KMS-11 (cell line): ENCODE results near the gene LTB4R2.

Experiments
- H2AFZ ChIP-seq: fragments of 200-600 bp; sonication (generic); 2 replicates; pipeline ENCODE4 v1.6.1; 2016; ENCODE audit warnings: antibody characterized with exemption, mixed run types, low read depth
- H3K27ac ChIP-seq: fragments of 200-600 bp; sonication (generic); 2 replicates; pipeline ENCODE4 v1.6.1; 2016; ENCODE audit warnings: mild to moderate bottlenecking, mixed run types
- H3K27me3 ChIP-seq: fragments of 200-600 bp; sonication (generic); 2 replicates; pipeline ENCODE4 v1.6.1; 2017; ENCODE audit warnings: mild to moderate bottlenecking, low read depth, mixed run types, moderate library complexity; ENCODE audit not compliant: insufficient read depth
- H3K36me3 ChIP-seq: fragments of 200-600 bp; sonication (generic); 2 replicates; pipeline ENCODE4 v1.6.1; 2017; ENCODE audit warnings: mild to moderate bottlenecking, mixed run types; ENCODE audit not compliant: insufficient read depth
- H3K4me1 ChIP-seq: fragments of 200-600 bp; sonication (generic); 2 replicates; pipeline ENCODE4 v1.6.1; 2016; ENCODE audit warnings: mild to moderate bottlenecking, low read depth, mixed run types; ENCODE audit not compliant: poor library complexity, severe bottlenecking
- H3K4me2 ChIP-seq: fragments of 200-600 bp; sonication (generic); 2 replicates; pipeline ENCODE4 v1.7.0; 2016; ENCODE audit warnings: mild to moderate bottlenecking, mixed run types
- H3K4me3 ChIP-seq: fragments of 200-600 bp; sonication (generic); IDR thresholded peaks from 2 replicates; pipeline ENCODE4 v1.6.1; 2017; ENCODE audit warnings: low read depth, low read length, mixed read lengths; ENCODE audit not compliant: insufficient read depth
- H3K79me2 ChIP-seq: fragments of 200-600 bp; sonication (generic); 2 replicates; pipeline ENCODE4 v1.6.1; 2016; ENCODE audit warnings: low read depth, mixed run types; ENCODE audit not compliant: insufficient read depth
- H3K9ac ChIP-seq: fragments of 200-600 bp; sonication (generic); 2 replicates; pipeline ENCODE4 v1.6.1; 2016; ENCODE audit warnings: mild to moderate bottlenecking, mixed run types
- H4K20me1 ChIP-seq: fragments of 200-600 bp; sonication (generic); 2 replicates; pipeline ENCODE4 v1.6.1; 2016; ENCODE audit warnings: mild to moderate bottlenecking, mixed run types; ENCODE audit not compliant: insufficient read depth
- TF ChIP-seq, protein P1 (sequence below): fragments of 200-600 bp; sonication (generic); conservative IDR thresholded peaks from 2 replicates; pipeline ENCODE4 v1.6.1; 2017; ENCODE audit warnings: low read depth, mild to moderate bottlenecking, antibody characterized with exemption, low read length, moderate library complexity, mixed read lengths

LTB4R2 gene

DNA sequence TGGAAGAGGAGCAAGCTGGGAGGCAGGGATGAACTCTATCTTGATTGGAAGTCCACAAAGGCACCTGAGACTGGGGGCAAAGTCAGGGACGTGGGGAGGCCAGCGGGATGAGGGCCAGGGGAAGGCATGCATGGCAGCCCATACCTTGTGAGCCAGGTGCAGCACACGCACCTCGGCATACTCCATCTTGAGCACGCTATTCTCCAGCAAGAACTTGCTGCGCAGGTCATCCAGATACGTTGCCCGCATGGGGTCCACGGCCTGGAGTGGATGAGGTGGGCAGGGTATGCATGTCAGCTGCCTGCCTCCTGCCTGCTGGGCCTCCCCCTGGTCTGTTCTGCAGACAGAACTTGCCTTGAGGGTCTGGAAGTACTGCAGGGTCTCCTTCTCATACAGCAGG is 42.4 kb upstream of the LTB4R2 start:
- no peak overlapping the region for H3K4me3 ChIP-seq
- no peaks in the 10 kb centered on the region for H3K36me3 ChIP-seq
- no peaks in the 10 kb centered on the region for H3K27me3 ChIP-seq
- peaks cover 8% of the 10 kb centered on the region for H3K4me1 ChIP-seq
- H3K9ac ChIP-seq = no peak overlapping the region
- H2AFZ ChIP-seq = no peak overlapping the region
- H3K4me2 ChIP-seq = no peak overlapping the region
- no peaks in the 10 kb centered on the region for H3K79me2 ChIP-seq
- H4K20me1 ChIP-seq = no peaks in the 10 kb centered on the region
- TF ChIP-seq, protein P1, sequence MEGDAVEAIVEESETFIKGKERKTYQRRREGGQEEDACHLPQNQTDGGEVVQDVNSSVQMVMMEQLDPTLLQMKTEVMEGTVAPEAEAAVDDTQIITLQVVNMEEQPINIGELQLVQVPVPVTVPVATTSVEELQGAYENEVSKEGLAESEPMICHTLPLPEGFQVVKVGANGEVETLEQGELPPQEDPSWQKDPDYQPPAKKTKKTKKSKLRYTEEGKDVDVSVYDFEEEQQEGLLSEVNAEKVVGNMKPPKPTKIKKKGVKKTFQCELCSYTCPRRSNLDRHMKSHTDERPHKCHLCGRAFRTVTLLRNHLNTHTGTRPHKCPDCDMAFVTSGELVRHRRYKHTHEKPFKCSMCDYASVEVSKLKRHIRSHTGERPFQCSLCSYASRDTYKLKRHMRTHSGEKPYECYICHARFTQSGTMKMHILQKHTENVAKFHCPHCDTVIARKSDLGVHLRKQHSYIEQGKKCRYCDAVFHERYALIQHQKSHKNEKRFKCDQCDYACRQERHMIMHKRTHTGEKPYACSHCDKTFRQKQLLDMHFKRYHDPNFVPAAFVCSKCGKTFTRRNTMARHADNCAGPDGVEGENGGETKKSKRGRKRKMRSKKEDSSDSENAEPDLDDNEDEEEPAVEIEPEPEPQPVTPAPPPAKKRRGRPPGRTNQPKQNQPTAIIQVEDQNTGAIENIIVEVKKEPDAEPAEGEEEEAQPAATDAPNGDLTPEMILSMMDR = no peak
- H3K27ac ChIP-seq = no peak overlapping the region

DNA sequence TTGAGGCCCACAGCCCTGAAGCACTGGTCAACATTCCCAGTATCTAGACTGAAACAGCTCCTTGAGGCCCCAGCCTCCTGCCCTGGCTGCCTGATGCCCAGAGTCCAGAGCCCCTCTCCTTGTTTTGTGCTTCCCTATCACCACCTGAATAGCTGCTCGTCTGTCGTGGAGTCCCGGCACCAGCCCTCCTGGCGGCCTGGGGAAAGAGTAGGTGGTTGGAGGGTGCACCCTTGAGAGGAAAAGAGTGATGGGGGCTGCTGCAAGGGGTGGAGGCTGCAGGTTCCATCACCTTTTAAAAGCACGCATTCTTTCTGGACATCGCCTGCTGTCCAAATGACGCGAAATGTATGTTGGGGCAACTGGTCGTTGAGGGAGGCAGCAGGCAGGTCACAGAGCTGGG is 41.7 kb upstream of the LTB4R2 start:
- Histone ChIP-seq H3K27ac (no peak overlapping the region), H3K36me3 (no peaks in the 10 kb centered on the region)
- TF ChIP-seq, protein P1 = no peak

DNA sequence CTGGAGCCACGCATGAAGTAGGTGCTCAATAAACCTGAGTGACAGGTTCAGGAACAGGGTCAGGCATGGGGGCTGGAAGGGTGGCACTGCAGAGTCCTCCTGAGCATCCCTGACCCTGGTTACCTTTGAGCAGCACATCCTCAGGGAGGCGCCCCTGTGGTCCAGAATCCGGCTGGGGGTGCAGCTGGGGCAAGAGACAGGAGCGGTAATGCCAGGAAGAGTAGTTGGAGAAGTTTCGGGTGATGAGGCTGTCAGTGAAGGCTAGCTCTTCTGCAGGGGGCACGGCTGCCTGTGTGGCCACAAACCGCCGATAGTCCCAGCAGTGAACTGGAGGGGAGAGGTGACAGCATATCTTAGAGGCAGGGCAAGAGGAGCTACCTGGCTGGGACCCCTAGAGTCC is 40.6 kb upstream of the LTB4R2 start:
- H3K4me2 ChIP-seq = no peak overlapping the region
- no peaks in the 10 kb centered on the region for H3K79me2 ChIP-seq
- TF ChIP-seq, protein P1 = no peak
- no peaks in the 10 kb centered on the region for H3K27me3 ChIP-seq
- no peak overlapping the region for H3K27ac ChIP-seq
- no peaks in the 10 kb centered on the region for H4K20me1 ChIP-seq
- no peak overlapping the region for H2AFZ ChIP-seq
- H3K9ac ChIP-seq = no peak overlapping the region
- no peak overlapping the region for H3K4me3 ChIP-seq
- no peaks in the 10 kb centered on the region for H3K36me3 ChIP-seq
- peaks cover 22% of the 10 kb centered on the region for H3K4me1 ChIP-seq

More for the DNA sequence above, 41.7 kb upstream of the LTB4R2 start:
- no peaks in the 10 kb centered on the region for H3K79me2 ChIP-seq
- H3K4me2 ChIP-seq = no peak overlapping the region
- no peaks in the 10 kb centered on the region for H4K20me1 ChIP-seq
- no peaks in the 10 kb centered on the region for H3K27me3 ChIP-seq
- no peak overlapping the region for H3K9ac ChIP-seq
- no peak overlapping the region for H2AFZ ChIP-seq
- H3K4me1 ChIP-seq = peaks cover 10% of the 10 kb centered on the region
- H3K4me3 ChIP-seq = no peak overlapping the region

DNA sequence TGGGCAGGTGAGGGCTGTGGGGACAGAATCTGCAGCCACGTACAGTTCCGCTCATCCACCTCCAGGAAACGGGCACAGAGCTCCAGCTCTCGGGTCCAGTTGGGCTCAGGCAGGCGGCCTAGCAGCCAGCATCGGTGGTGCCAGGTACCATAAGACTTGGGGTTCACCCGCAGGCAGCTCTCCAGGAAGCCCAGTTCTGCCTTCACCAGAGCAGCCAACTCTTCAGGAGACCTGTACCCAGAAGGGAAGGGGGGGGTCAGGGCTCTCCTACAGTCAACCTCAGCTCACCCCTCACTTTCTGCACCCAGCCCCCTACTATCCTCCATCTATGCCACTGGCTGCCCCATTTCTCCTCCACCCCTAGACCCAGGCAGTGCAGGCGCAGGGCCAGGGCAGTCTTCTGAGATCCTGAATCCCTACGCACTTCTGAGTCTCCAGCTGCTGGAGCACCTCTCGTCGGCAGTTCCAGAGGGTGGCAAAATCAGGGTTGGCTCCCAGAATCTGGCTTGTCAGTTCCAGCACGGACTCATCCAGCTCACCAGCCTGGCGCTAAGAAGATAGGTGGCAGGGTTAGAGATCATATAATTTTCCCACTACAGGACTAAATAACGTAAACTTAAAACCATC is 39.9 kb upstream of the LTB4R2 start:
- no peak overlapping the region for H3K4me2 ChIP-seq
- H3K27me3 ChIP-seq = no peaks in the 10 kb centered on the region
- no peak overlapping the region for H3K9ac ChIP-seq
- no peak overlapping the region for H3K4me3 ChIP-seq
- H3K36me3 ChIP-seq = no peaks in the 10 kb centered on the region
- no peak overlapping the region for H2AFZ ChIP-seq
- H3K27ac ChIP-seq = no peak overlapping the region
- H3K4me1 ChIP-seq = peaks cover 24% of the 10 kb centered on the region
- TF ChIP-seq, protein P1 = no peak
- no peaks in the 10 kb centered on the region for H3K79me2 ChIP-seq
- H4K20me1 ChIP-seq = no peaks in the 10 kb centered on the region
